ENCODE results near the gene LRRC31. TPM values are rescaled to one million over a fixed set of nuclear protein-coding genes. Genes with fewer than 3 reads are reported as not detected.

LRRC31 gene
- total RNA-seq, 1 donor from 2014 or later, result not detected

GRCh38 chr3:169822091-169822490 is 47.6 kb downstream of the LRRC31 start:
- peaks cover 3% of the 10 kb centered on the region for H3K27me3 Mint-ChIP-seq (ENCODE audit: unreplicated experiment)

DNA sequence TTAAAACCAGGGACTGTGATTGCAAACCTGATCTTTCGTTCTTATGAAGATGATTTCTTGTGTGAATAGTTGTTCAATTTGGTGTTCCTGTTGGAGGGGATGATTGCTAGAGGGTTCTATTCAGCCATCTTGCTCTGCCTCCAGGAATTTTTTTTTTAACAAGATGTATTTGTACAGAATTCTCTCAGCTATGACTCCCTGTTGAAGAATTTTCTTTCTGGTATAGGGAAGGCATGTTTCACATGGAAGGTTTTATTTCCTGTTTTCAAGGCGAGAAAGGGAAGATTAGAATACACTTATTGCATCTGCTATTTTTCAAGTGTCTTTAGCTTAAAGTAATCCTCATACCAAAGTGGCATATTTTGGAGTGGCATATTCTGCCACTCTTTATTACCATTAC is 51.4 kb downstream of the LRRC31 start:
- no peak for DNase-seq
- Mint-ChIP-seq H3K36me3 (ENCODE audit: unreplicated experiment) (peaks cover 5% of the 10 kb centered on the region), H3K4me3 (ENCODE audit: unreplicated experiment) (no peak overlapping the region), H3K27me3 (ENCODE audit: unreplicated experiment) (no peaks in the 10 kb centered on the region), H3K27ac (ENCODE audit: unreplicated experiment) (no peak overlapping the region), H3K4me1 (ENCODE audit: low read depth, unreplicated experiment) (peaks cover 5% of the 10 kb centered on the region), H3K9me3 (ENCODE audit: unreplicated experiment) (peaks cover 2% of the 10 kb centered on the region)
- TF ChIP-seq CTCF (IDR thresholded peaks at IDR 0.05; ENCODE audit: partially characterized antibody, unreplicated experiment), result no peak

More at GRCh38 chr3:169822091-169822490, 47.6 kb downstream of the LRRC31 start:
- H3K36me3 Mint-ChIP-seq (ENCODE audit: unreplicated experiment), result no peaks in the 10 kb centered on the region
- H3K4me1 Mint-ChIP-seq (ENCODE audit: low read depth, unreplicated experiment), result no peaks in the 10 kb centered on the region
- no peak for DNase-seq
- no peak for TF ChIP-seq CTCF (IDR thresholded peaks at IDR 0.05; ENCODE audit: partially characterized antibody, unreplicated experiment)
- no peak overlapping the region for H3K27ac Mint-ChIP-seq (ENCODE audit: unreplicated experiment)
- no peaks in the 10 kb centered on the region for H3K9me3 Mint-ChIP-seq (ENCODE audit: unreplicated experiment)
- H3K4me3 Mint-ChIP-seq (ENCODE audit: unreplicated experiment), result no peak overlapping the region

- Mint-ChIP-seq H3K4me1 (ENCODE audit: low read depth, unreplicated experiment) (peaks cover 13% of the 10 kb centered on the region), H3K36me3 (ENCODE audit: unreplicated experiment) (peaks cover 5% of the 10 kb centered on the region), H3K27ac (ENCODE audit: unreplicated experiment) (no peak overlapping the region), H3K9me3 (ENCODE audit: unreplicated experiment) (peaks cover 9% of the 10 kb centered on the region), H3K27me3 (ENCODE audit: unreplicated experiment) (peaks cover 6% of the 10 kb centered on the region), H3K4me3 (ENCODE audit: unreplicated experiment) (no peak overlapping the region)
- TF ChIP-seq CTCF (IDR thresholded peaks at IDR 0.05; ENCODE audit: partially characterized antibody, unreplicated experiment), result no peak
- DNase-seq, result no peak
Measured at GRCh38 chr3:169815590-169816150, 54.1 kb downstream of the LRRC31 start.

GRCh38 chr3:169813757-169814517 is 55.8 kb downstream of the LRRC31 start:
- DNase-seq, result no peak
- no peak for TF ChIP-seq CTCF (IDR thresholded peaks at IDR 0.05; ENCODE audit: partially characterized antibody, unreplicated experiment)
- Mint-ChIP-seq H3K9me3 (ENCODE audit: unreplicated experiment) (peaks cover 9% of the 10 kb centered on the region), H3K4me1 (ENCODE audit: low read depth, unreplicated experiment) (peaks cover 13% of the 10 kb centered on the region), H3K36me3 (ENCODE audit: unreplicated experiment) (peaks cover 5% of the 10 kb centered on the region), H3K4me3 (ENCODE audit: unreplicated experiment) (peak overlapping the region; percentile 28), H3K27me3 (ENCODE audit: unreplicated experiment) (peaks cover 6% of the 10 kb centered on the region), H3K27ac (ENCODE audit: unreplicated experiment) (peak overlapping the region; percentile 89)

- DNase-seq, result no peak
- peak overlapping the region; percentile 89 for H3K27ac Mint-ChIP-seq (ENCODE audit: unreplicated experiment)
- H3K36me3 Mint-ChIP-seq (ENCODE audit: unreplicated experiment), result peaks cover 5% of the 10 kb centered on the region
- peaks cover 6% of the 10 kb centered on the region for H3K27me3 Mint-ChIP-seq (ENCODE audit: unreplicated experiment)
- H3K4me1 Mint-ChIP-seq (ENCODE audit: low read depth, unreplicated experiment), result peaks cover 13% of the 10 kb centered on the region
- peak overlapping the region; percentile 88 for H3K4me3 Mint-ChIP-seq (ENCODE audit: unreplicated experiment)
- no peak for TF ChIP-seq CTCF (IDR thresholded peaks at IDR 0.05; ENCODE audit: partially characterized antibody, unreplicated experiment)
- H3K9me3 Mint-ChIP-seq (ENCODE audit: unreplicated experiment), result peaks cover 9% of the 10 kb centered on the region
Measured at GRCh38 chr3:169813278-169813677, 56.5 kb downstream of the LRRC31 start.
